Rectal smooth muscle tissue (tissue), 1 donor: Measurements from ENCODE around the gene EVC2.

Source experiments
- H3K27ac ChIP-seq: one replicate; pipeline ENCODE4 v1.7.0; 2013; ENCODE audit warnings: low read depth, low read length, inconsistent platforms
- H3K27me3 ChIP-seq: one replicate; pipeline ENCODE4 v1.7.0; 2013; ENCODE audit warnings: low read length; ENCODE audit not compliant: control insufficient read depth, insufficient read depth
- H3K36me3 ChIP-seq: one replicate; pipeline ENCODE4 v1.7.0; 2013; ENCODE audit warnings: low read length; ENCODE audit not compliant: control insufficient read depth, insufficient read depth
- H3K4me1 ChIP-seq: one replicate; pipeline ENCODE4 v1.7.0; 2013; ENCODE audit warnings: low read length; ENCODE audit not compliant: control insufficient read depth, insufficient read depth
- H3K4me3 ChIP-seq: one replicate; pipeline ENCODE4 v1.7.0; 2013; ENCODE audit warnings: low read length
- H3K9ac ChIP-seq: one replicate; pipeline ENCODE4 v1.7.0; 2013; ENCODE audit warnings: low read length

The EVC2 gene

DNA sequence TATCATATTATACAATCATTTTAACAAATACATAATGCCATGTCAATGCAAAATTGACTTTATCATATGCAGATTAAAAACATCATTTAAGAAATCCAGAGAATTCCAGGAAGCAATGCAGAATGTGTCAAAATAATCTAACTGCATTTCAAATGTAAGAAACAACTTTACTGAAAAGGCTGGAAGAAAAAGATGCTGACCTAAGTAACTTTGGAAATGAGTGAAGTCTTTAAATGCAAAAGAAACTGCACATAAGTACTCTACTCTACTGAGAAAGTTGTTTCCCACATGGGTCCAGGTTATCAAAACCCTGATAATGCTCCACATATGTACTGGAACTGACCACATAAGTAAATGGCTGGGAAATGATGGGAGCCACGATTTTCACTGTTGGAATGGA lies 149.9 kb downstream of the EVC2 start:
- no peaks in the 10 kb centered on the region for H3K4me1 ChIP-seq
- no peak overlapping the region for H3K27ac ChIP-seq
- peaks cover 3% of the 10 kb centered on the region for H3K36me3 ChIP-seq
- H3K27me3 ChIP-seq: no peaks in the 10 kb centered on the region
- no peak overlapping the region for H3K4me3 ChIP-seq
- no peak overlapping the region for H3K9ac ChIP-seq

- no peak overlapping the region for H3K9ac ChIP-seq
- H3K4me1 ChIP-seq: no peaks in the 10 kb centered on the region
- no peaks in the 10 kb centered on the region for H3K27me3 ChIP-seq
- peaks cover 3% of the 10 kb centered on the region for H3K36me3 ChIP-seq
- no peak overlapping the region for H3K4me3 ChIP-seq
- no peak overlapping the region for H3K27ac ChIP-seq
Measured at GRCh38 chr4:5554376-5554775, 154.0 kb downstream of the EVC2 start.

DNA sequence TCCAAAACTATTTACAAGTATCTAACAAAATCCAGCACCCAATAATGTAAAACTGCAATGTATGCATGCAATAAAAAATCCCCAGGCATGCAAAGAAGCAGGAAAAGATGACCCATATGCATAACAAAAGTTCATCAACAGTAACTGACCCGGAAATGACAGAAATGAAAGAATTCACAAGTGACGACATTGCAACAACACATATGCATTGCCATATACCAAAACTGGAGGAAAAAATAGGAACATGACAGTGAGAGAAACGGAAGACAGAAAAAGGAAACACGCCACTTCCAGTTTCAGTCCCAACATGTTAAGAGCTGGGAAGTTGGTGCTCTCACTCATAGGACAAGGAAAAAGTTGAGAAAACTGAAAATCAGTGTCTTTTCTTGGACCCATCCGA lies 154.6 kb downstream of the EVC2 start:
- H3K4me1 ChIP-seq: no peaks in the 10 kb centered on the region

DNA sequence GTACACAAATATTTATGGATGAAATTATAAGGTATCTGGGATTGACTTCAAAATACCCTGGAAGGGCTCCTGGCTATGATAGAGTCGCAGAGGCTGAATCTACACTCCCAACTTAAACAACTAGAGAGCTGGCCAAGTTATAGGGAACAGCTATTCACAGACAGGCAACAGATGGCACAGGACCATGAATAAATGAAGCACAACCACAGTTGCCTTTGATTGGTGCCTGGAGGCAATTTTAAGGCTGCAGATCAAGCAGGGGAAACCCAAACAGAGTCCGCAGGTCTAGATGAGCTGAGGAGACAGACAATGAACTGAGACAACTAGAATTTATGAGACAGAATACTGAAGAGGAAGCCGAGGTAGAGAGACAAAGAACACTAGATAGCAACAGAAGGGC lies 155.9 kb downstream of the EVC2 start:
- no peaks in the 10 kb centered on the region for H3K4me1 ChIP-seq
- no peaks in the 10 kb centered on the region for H3K36me3 ChIP-seq
- H3K27me3 ChIP-seq: no peaks in the 10 kb centered on the region
- no peak overlapping the region for H3K9ac ChIP-seq
- H3K27ac ChIP-seq: no peak overlapping the region
- H3K4me3 ChIP-seq: no peak overlapping the region

More for the DNA sequence above, 154.6 kb downstream of the EVC2 start:
- no peak overlapping the region for H3K4me3 ChIP-seq
- H3K36me3 ChIP-seq: peaks cover 2% of the 10 kb centered on the region
- no peaks in the 10 kb centered on the region for H3K27me3 ChIP-seq
- no peak overlapping the region for H3K27ac ChIP-seq
- no peak overlapping the region for H3K9ac ChIP-seq

GRCh38 chr4:5547651-5548249 lies 160.6 kb downstream of the EVC2 start:
- H3K4me3 ChIP-seq: no peak overlapping the region
- no peaks in the 10 kb centered on the region for H3K27me3 ChIP-seq
- no peaks in the 10 kb centered on the region for H3K4me1 ChIP-seq
- H3K27ac ChIP-seq: no peak overlapping the region
- H3K36me3 ChIP-seq: no peaks in the 10 kb centered on the region
- no peak overlapping the region for H3K9ac ChIP-seq

DNA sequence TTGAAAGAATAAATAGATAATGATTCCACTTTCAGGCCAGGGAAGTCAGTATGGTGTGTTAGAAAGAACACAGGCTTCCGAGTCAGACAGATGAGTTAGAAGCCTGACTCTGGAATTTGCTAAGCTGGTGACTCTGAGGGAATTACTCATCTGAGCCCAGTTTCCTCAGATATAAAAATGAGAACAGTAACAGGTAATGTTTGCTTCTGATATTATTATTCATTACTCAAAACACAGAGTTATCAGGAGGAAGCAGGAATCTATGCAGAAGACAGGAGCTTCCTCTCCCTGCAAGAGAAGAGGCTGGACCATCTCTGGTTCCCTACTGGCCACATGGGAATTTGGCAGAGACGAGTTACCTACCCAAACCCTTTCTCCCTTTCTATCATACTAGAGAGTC lies 163.1 kb downstream of the EVC2 start:
- Histone ChIP-seq H3K27ac (no peak overlapping the region), H3K9ac (no peak overlapping the region), H3K36me3 (no peaks in the 10 kb centered on the region), H3K27me3 (no peaks in the 10 kb centered on the region), H3K4me1 (no peaks in the 10 kb centered on the region), H3K4me3 (no peak overlapping the region)

GRCh38 chr4:5544762-5545161 lies 163.6 kb downstream of the EVC2 start:
- Histone ChIP-seq H3K9ac (no peak overlapping the region), H3K4me3 (no peak overlapping the region), H3K36me3 (no peaks in the 10 kb centered on the region), H3K4me1 (no peaks in the 10 kb centered on the region), H3K27ac (no peak overlapping the region), H3K27me3 (no peaks in the 10 kb centered on the region)

GRCh38 chr4:5543681-5544080 lies 164.7 kb downstream of the EVC2 start:
- H3K27ac ChIP-seq: no peak overlapping the region
- H3K36me3 ChIP-seq: no peaks in the 10 kb centered on the region
- no peaks in the 10 kb centered on the region for H3K4me1 ChIP-seq
- H3K4me3 ChIP-seq: no peak overlapping the region
- no peaks in the 10 kb centered on the region for H3K27me3 ChIP-seq
- H3K9ac ChIP-seq: no peak overlapping the region

GRCh38 chr4:5541169-5541568 lies 167.2 kb downstream of the EVC2 start:
- Histone ChIP-seq H3K4me3 (no peak overlapping the region), H3K27ac (no peak overlapping the region), H3K4me1 (no peaks in the 10 kb centered on the region), H3K27me3 (no peaks in the 10 kb centered on the region), H3K9ac (no peak overlapping the region), H3K36me3 (no peaks in the 10 kb centered on the region)

DNA sequence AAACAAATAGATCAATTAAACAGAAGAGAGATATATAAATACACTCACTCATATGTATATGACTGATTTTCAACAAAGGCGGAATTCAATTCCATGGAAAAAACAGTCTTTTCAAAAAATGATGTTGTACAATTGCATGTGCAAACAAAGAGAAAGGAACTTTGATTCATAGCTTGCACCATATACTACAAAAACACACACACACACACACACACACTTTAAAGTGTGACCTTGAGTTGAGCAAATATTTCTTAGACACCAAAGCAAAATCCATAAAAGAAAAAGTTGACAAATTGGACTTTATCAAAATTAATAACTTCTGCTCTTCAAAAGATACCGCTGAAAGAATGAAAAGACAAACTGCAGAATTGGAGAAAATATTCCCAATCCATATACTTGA lies 168.8 kb downstream of the EVC2 start:
- H3K4me1 ChIP-seq: no peaks in the 10 kb centered on the region
- no peak overlapping the region for H3K4me3 ChIP-seq
- no peaks in the 10 kb centered on the region for H3K36me3 ChIP-seq
- no peaks in the 10 kb centered on the region for H3K27me3 ChIP-seq
- H3K27ac ChIP-seq: no peak overlapping the region
- no peak overlapping the region for H3K9ac ChIP-seq

DNA sequence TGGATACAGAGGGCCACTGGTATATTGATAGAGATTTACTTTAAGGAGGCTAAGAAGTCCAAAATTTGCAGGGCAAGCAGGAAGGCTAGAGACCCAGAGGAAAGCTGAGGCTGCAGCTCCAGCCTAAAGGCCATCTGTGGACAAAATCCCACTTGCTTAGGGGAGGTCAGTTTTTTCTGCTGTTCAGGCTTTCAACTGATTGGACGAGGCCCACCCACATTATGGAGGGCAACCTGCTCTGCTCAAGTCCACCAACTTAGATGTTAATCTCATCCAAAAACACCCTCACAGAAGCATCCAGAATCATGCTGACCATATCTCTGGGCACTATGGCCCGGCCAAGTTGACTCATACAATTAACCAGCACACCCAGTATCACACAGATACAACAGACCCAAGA lies 176.3 kb downstream of the EVC2 start:
- Histone ChIP-seq H3K36me3 (peaks cover 3% of the 10 kb centered on the region), H3K4me1 (no peaks in the 10 kb centered on the region)

GRCh38 chr4:5528031-5528436 lies 180.3 kb downstream of the EVC2 start:
- no peaks in the 10 kb centered on the region for H3K36me3 ChIP-seq
- peaks cover 4% of the 10 kb centered on the region for H3K4me1 ChIP-seq
- no peak overlapping the region for H3K27ac ChIP-seq
- no peaks in the 10 kb centered on the region for H3K27me3 ChIP-seq
- no peak overlapping the region for H3K9ac ChIP-seq
- no peak overlapping the region for H3K4me3 ChIP-seq

More for the DNA sequence above, 176.3 kb downstream of the EVC2 start:
- Histone ChIP-seq H3K27me3 (no peaks in the 10 kb centered on the region), H3K4me3 (no peak overlapping the region), H3K9ac (no peak overlapping the region), H3K27ac (no peak overlapping the region)

- no peak overlapping the region for H3K27ac ChIP-seq
- H3K4me3 ChIP-seq: no peak overlapping the region
- H3K9ac ChIP-seq: no peak overlapping the region
- H3K27me3 ChIP-seq: no peaks in the 10 kb centered on the region
- H3K36me3 ChIP-seq: no peaks in the 10 kb centered on the region
- peaks cover 4% of the 10 kb centered on the region for H3K4me1 ChIP-seq
Measured at GRCh38 chr4:5527211-5527610, 181.1 kb downstream of the EVC2 start.
